ENCODE measurements around the gene MACO1.

The MACO1 gene

GRCh38 chr1:25527946-25528595 lies 97.4 kb downstream of the MACO1 start:
- H2AK5ac ChIP-seq (ENCODE audit: low read depth, low read length), result peak overlapping the region; percentile 17
- no peaks in the 10 kb centered on the region for H3K36me3 ChIP-seq (replicated peaks in 1 of 2; ENCODE audit: control insufficient read depth in 2 of 2, insufficient read depth in 2 of 2, low read length in 2 of 2)
- H3K4me1 ChIP-seq (ENCODE audit: control insufficient read depth in 2 of 2, insufficient read depth in 1 of 2, low read depth in 1 of 2, low read length in 2 of 2), result peaks cover 0 to 3% of the 10 kb centered on the region in 2 donors
- H3K18ac ChIP-seq (ENCODE audit: low read length), result peak overlapping the region; percentile 58
- H3K23ac ChIP-seq (ENCODE audit: low read depth, low read length, poor library complexity), result peak overlapping the region; percentile 34
- no peak overlapping the region for H2BK5ac ChIP-seq (ENCODE audit: low read length)
- no peak overlapping the region for H3K9ac ChIP-seq (ENCODE audit: low read depth, low read length, poor library complexity)
- no peak overlapping the region for H3K14ac ChIP-seq (ENCODE audit: low read length)
- H3K4me3 ChIP-seq (ENCODE audit: low read length in 2 of 2), result no peak overlapping the region
- H4K8ac ChIP-seq (ENCODE audit: low read depth, low read length), result no peak overlapping the region
- H3K9me3 ChIP-seq (replicated peaks in 1 of 2; ENCODE audit: control insufficient read depth in 2 of 2, insufficient read depth in 1 of 2, low read depth in 1 of 2, low read length in 2 of 2), result peaks cover 0 to 7% of the 10 kb centered on the region in 2 donors
- no peak overlapping the region for H3K4me2 ChIP-seq (ENCODE audit: insufficient read depth, low read length, poor library complexity, severe bottlenecking)
- no peak overlapping the region for H4K91ac ChIP-seq (ENCODE audit: low read depth, low read length, poor library complexity)
- no CpG with 5 or more reads among the region's 21 CpGs for WGBS, 2 donors (ENCODE audit: extremely low coverage in 2 of 2, insufficient read length in 2 of 2, insufficient replicate concordance in 1 of 2)
- no peaks in the 10 kb centered on the region for H3K79me1 ChIP-seq (ENCODE audit: low read depth, low read length)
- no peak overlapping the region for H2BK12ac ChIP-seq (ENCODE audit: low read length)
- no peak overlapping the region for H3K4ac ChIP-seq (ENCODE audit: low read length)
- H2AFZ ChIP-seq (ENCODE audit: low read length), result no peak overlapping the region
- no peak overlapping the region for H3K27ac ChIP-seq (replicated peaks; ENCODE audit: low read length)
- DNase-seq (ENCODE audit: low spot score), result no peak
- H2BK120ac ChIP-seq (ENCODE audit: low read depth, low read length), result no peak overlapping the region
- H3K27me3 ChIP-seq (ENCODE audit: control insufficient read depth in 3 of 3, insufficient read depth in 3 of 3, low read depth in 1 of 3, low read length in 3 of 3), result peaks cover 0 to 12% (median 0%) of the 10 kb centered on the region in 3 experiments
- H2BK15ac ChIP-seq (ENCODE audit: low read length), result no peak overlapping the region

- Histone ChIP-seq H3K4me3 (ENCODE audit: low read length in 2 of 2) (peak overlapping the region in 1 of 2 donors; percentile 17), H2BK12ac (ENCODE audit: low read length) (no peak overlapping the region), H2BK120ac (ENCODE audit: low read depth, low read length) (peak overlapping the region; percentile 27), H3K27ac (replicated peaks; ENCODE audit: low read length) (no peak overlapping the region), H2BK15ac (ENCODE audit: low read length) (no peak overlapping the region), H3K14ac (ENCODE audit: low read length) (peak overlapping the region; percentile 49), H3K27me3 (ENCODE audit: control insufficient read depth in 3 of 3, insufficient read depth in 3 of 3, low read depth in 1 of 3, low read length in 3 of 3) (peaks cover 0 to 10% (median under 1%) of the 10 kb centered on the region in 3 experiments), H3K36me3 (replicated peaks in 1 of 2; ENCODE audit: control insufficient read depth in 2 of 2, insufficient read depth in 2 of 2, low read length in 2 of 2) (no peaks in the 10 kb centered on the region), H4K8ac (ENCODE audit: low read depth, low read length) (no peak overlapping the region), H2BK5ac (ENCODE audit: low read length) (no peak overlapping the region), H3K18ac (ENCODE audit: low read length) (no peak overlapping the region), H3K4me1 (ENCODE audit: control insufficient read depth in 2 of 2, insufficient read depth in 1 of 2, low read depth in 1 of 2, low read length in 2 of 2) (peaks cover 0 to 3% of the 10 kb centered on the region in 2 donors), H3K4me2 (ENCODE audit: insufficient read depth, low read length, poor library complexity, severe bottlenecking) (no peak overlapping the region), H3K9ac (ENCODE audit: low read depth, low read length, poor library complexity) (peak overlapping the region; percentile 24), H3K9me3 (replicated peaks in 1 of 2; ENCODE audit: control insufficient read depth in 2 of 2, insufficient read depth in 1 of 2, low read depth in 1 of 2, low read length in 2 of 2) (peaks cover 0 to 7% of the 10 kb centered on the region in 2 donors), H2AK5ac (ENCODE audit: low read depth, low read length) (peak overlapping the region; percentile 24), H3K4ac (ENCODE audit: low read length) (no peak overlapping the region), H4K91ac (ENCODE audit: low read depth, low read length, poor library complexity) (no peak overlapping the region), H3K23ac (ENCODE audit: low read depth, low read length, poor library complexity) (peak overlapping the region; percentile 34), H3K79me1 (ENCODE audit: low read depth, low read length) (no peaks in the 10 kb centered on the region), H2AFZ (ENCODE audit: low read length) (no peak overlapping the region)
- DNase-seq (ENCODE audit: low spot score), result no peak
- 100% methylated on average over 1 to 2 of the region's 7 CpGs for WGBS, 2 donors (ENCODE audit: extremely low coverage in 2 of 2, insufficient read length in 2 of 2, insufficient replicate concordance in 1 of 2)
Observed at GRCh38 chr1:25528881-25529517, 98.3 kb downstream of the MACO1 start.

- Histone ChIP-seq H3K14ac (ENCODE audit: low read length) (peak overlapping the region; percentile 49), H3K4me2 (ENCODE audit: insufficient read depth, low read length, poor library complexity, severe bottlenecking) (no peak overlapping the region), H3K79me1 (ENCODE audit: low read depth, low read length) (no peaks in the 10 kb centered on the region), H3K4me3 (ENCODE audit: low read length in 2 of 2) (peak overlapping the region in 1 of 2 donors; percentile 17), H2AFZ (ENCODE audit: low read length) (no peak overlapping the region), H4K8ac (ENCODE audit: low read depth, low read length) (no peak overlapping the region), H3K27ac (replicated peaks; ENCODE audit: low read length) (no peak overlapping the region), H3K36me3 (replicated peaks in 1 of 2; ENCODE audit: control insufficient read depth in 2 of 2, insufficient read depth in 2 of 2, low read length in 2 of 2) (no peaks in the 10 kb centered on the region), H2AK5ac (ENCODE audit: low read depth, low read length) (peak overlapping the region; percentile 24), H3K4me1 (ENCODE audit: control insufficient read depth in 2 of 2, insufficient read depth in 1 of 2, low read depth in 1 of 2, low read length in 2 of 2) (peaks cover 0 to 3% of the 10 kb centered on the region in 2 donors), H2BK12ac (ENCODE audit: low read length) (peak overlapping the region; percentile 63), H3K9ac (ENCODE audit: low read depth, low read length, poor library complexity) (peak overlapping the region; percentile 24), H3K18ac (ENCODE audit: low read length) (peak overlapping the region; percentile 57), H2BK5ac (ENCODE audit: low read length) (no peak overlapping the region), H2BK15ac (ENCODE audit: low read length) (no peak overlapping the region), H3K27me3 (ENCODE audit: control insufficient read depth in 3 of 3, insufficient read depth in 3 of 3, low read depth in 1 of 3, low read length in 3 of 3) (peaks cover 0 to 10% (median 2%) of the 10 kb centered on the region in 3 experiments), H4K91ac (ENCODE audit: low read depth, low read length, poor library complexity) (no peak overlapping the region), H2BK120ac (ENCODE audit: low read depth, low read length) (no peak overlapping the region), H3K23ac (ENCODE audit: low read depth, low read length, poor library complexity) (peak overlapping the region; percentile 16), H3K4ac (ENCODE audit: low read length) (no peak overlapping the region), H3K9me3 (replicated peaks in 1 of 2; ENCODE audit: control insufficient read depth in 2 of 2, insufficient read depth in 1 of 2, low read depth in 1 of 2, low read length in 2 of 2) (peaks cover 0 to 5% of the 10 kb centered on the region in 2 donors)
- no CpG with 5 or more reads among the region's 18 CpGs for WGBS, 2 donors (ENCODE audit: extremely low coverage in 2 of 2, insufficient read length in 2 of 2, insufficient replicate concordance in 1 of 2)
- DNase-seq (ENCODE audit: low spot score), result no peak
Observed at GRCh38 chr1:25529518-25530185, 99.0 kb downstream of the MACO1 start.
